GM23338 (cell line): ENCODE results near the gene TMEM61. TPM values are rescaled to one million over a fixed set of nuclear protein-coding genes. Genes with fewer than 3 reads are reported as not detected.
A peak's percentile ranks its signal among the peaks of the same experiment; 100 is the strongest.

Experiments
- ATAC-seq: fragments of 200-7000 bp; cut with Tn5 transposase; 3 replicates; pipeline ENCODE4 v1.9.1; 2020
- DNase-seq: peaks from one replicate; pipeline ENCODE4 v3.0.0-alpha.2; 2015; ENCODE audit warnings: low spot score
- H2AFZ ChIP-seq: fragments of 200-600 bp; sonication (generic); 2 replicates; pipeline ENCODE4 v1.8.0; 2016; ENCODE audit warnings: antibody characterized with exemption, mild to moderate bottlenecking, moderate library complexity
- H3F3A ChIP-seq: fragments of 200-600 bp; sonication (generic); replicated peaks from 2 replicates; pipeline ENCODE4 v1.8.0; 2017; ENCODE audit warnings: antibody characterized with exemption, mixed run types, low read depth
- H3K27ac ChIP-seq: fragments of 200-600 bp; sonication (generic); 2 replicates; pipeline ENCODE4 v1.6.1; 2016; ENCODE audit warnings: low read depth
- H3K27me3 ChIP-seq: fragments of 200-600 bp; sonication (generic); 2 replicates; pipeline ENCODE4 v1.8.0; 2016; ENCODE audit warnings: mild to moderate bottlenecking, mixed run types, moderate library complexity; ENCODE audit not compliant: insufficient read depth
- H3K36me3 ChIP-seq: fragments of 200-600 bp; sonication (generic); 2 replicates; pipeline ENCODE4 v1.8.0; 2016; ENCODE audit warnings: mild to moderate bottlenecking; ENCODE audit not compliant: insufficient read depth
- H3K4me1 ChIP-seq: fragments of 200-600 bp; sonication (generic); 2 replicates; pipeline ENCODE4 v1.8.0; 2016; ENCODE audit warnings: mild to moderate bottlenecking, moderate library complexity; ENCODE audit not compliant: insufficient read depth
- H3K4me2 ChIP-seq: fragments of 200-600 bp; sonication (generic); 2 replicates; pipeline ENCODE4 v1.7.1; 2017; ENCODE audit warnings: mixed run types
- H3K4me3 ChIP-seq: fragments of 200-600 bp; sonication (generic); 2 replicates; pipeline ENCODE4 v1.6.1; 2016; ENCODE audit warnings: mixed run types
- H3K79me2 ChIP-seq: fragments of 200-600 bp; sonication (generic); replicated peaks from 2 replicates; pipeline ENCODE4 v1.8.0; 2017; ENCODE audit warnings: mild to moderate bottlenecking; ENCODE audit not compliant: insufficient read depth
- H3K9me2 ChIP-seq: fragments of 200-600 bp; sonication (generic); 2 replicates; pipeline ENCODE4 v1.8.0; 2017; ENCODE audit not compliant: insufficient read depth
- H4K20me1 ChIP-seq: fragments of 200-600 bp; sonication (generic); replicated peaks from 2 replicates; pipeline ENCODE4 v1.8.0; 2017; ENCODE audit warnings: mild to moderate bottlenecking; ENCODE audit not compliant: insufficient read depth
- H3K27ac Mint-ChIP-seq: 2 replicates; pipeline ENCODE4 v1.8.0; 2020; ENCODE audit warnings: inconsistent platforms, mild to moderate bottlenecking, moderate library complexity, mixed read lengths
- H3K27me3 Mint-ChIP-seq: 3 replicates; pipeline ENCODE4 v1.8.0; 2022; ENCODE audit warnings: low read depth, mild to moderate bottlenecking, moderate library complexity, mixed read lengths, inconsistent platforms; ENCODE audit not compliant: insufficient read depth, poor library complexity
- H3K36me3 Mint-ChIP-seq: 3 replicates; pipeline ENCODE4 v1.8.0; 2021; ENCODE audit warnings: low read depth, mild to moderate bottlenecking, inconsistent platforms, moderate library complexity, mixed read lengths
- H3K4me1 Mint-ChIP-seq: 3 replicates; pipeline ENCODE4 v1.8.0; 2020; ENCODE audit warnings: mild to moderate bottlenecking, inconsistent platforms, mixed read lengths
- H3K4me3 Mint-ChIP-seq: 3 replicates; pipeline ENCODE4 v1.8.0; 2021; ENCODE audit warnings: moderate library complexity, mild to moderate bottlenecking, inconsistent platforms, mixed read lengths
- H3K9me3 Mint-ChIP-seq: 3 replicates; pipeline ENCODE4 v1.8.0; 2020; ENCODE audit warnings: moderate library complexity, mild to moderate bottlenecking, inconsistent platforms, mixed read lengths
- CREB1 ChIP-seq: fragments of 250-450 bp; sonication (Bioruptor Pico); IDR thresholded peaks from 2 replicates; pipeline ENCODE4 v1.5.0; 2020; ENCODE audit warnings: low read depth, mild to moderate bottlenecking, moderate library complexity
- CTCF ChIP-seq, 2 experiments: fragments of 200-600 bp in 1 of 2; sonication (generic) in 1 of 2; conservative IDR thresholded peaks; 2 replicates each; pipeline versions ENCODE4 v1.5.1 to v1.6.1; 2016 to 2017; ENCODE audit warnings: antibody characterized with exemption in 2 of 2, low read depth in 2 of 2, mild to moderate bottlenecking in 2 of 2, moderate library complexity in 1 of 2
- ETS1 ChIP-seq: IDR thresholded peaks from 2 replicates; pipeline ENCODE4 v1.6.1; 2016; ENCODE audit warnings: antibody characterized with exemption
- EZH2 ChIP-seq: fragments of 200-600 bp; sonication (generic); IDR thresholded peaks from one replicate; pipeline ENCODE4 v1.8.0; 2017; ENCODE audit warnings: antibody characterized with exemption, mild to moderate bottlenecking, low read depth; ENCODE audit not compliant: unreplicated experiment
- EZH2phosphoT487 ChIP-seq: fragments of 200-600 bp; sonication (generic); IDR thresholded peaks from one replicate; pipeline ENCODE4 v1.8.1; 2018; ENCODE audit warnings: antibody characterized with exemption; ENCODE audit not compliant: unreplicated experiment
- JUNB ChIP-seq: IDR thresholded peaks from one replicate; pipeline ENCODE4 v1.6.1; 2016; ENCODE audit warnings: antibody characterized with exemption; ENCODE audit not compliant: unreplicated experiment
- NANOG ChIP-seq: IDR thresholded peaks from 2 replicates; pipeline ENCODE4 v1.6.1; 2016; ENCODE audit warnings: antibody characterized with exemption, borderline replicate concordance
- POLR2AphosphoS5 ChIP-seq: IDR thresholded peaks from 2 replicates; pipeline ENCODE4 v1.6.1; 2016; ENCODE audit warnings: antibody characterized with exemption, low read depth
- REST ChIP-seq: IDR thresholded peaks from one replicate; pipeline ENCODE4 v1.6.1; 2018; ENCODE audit warnings: antibody characterized with exemption; ENCODE audit not compliant: unreplicated experiment
- STAT1 ChIP-seq: IDR thresholded peaks from one replicate; pipeline ENCODE4 v1.6.1; 2016; ENCODE audit warnings: antibody characterized with exemption; ENCODE audit not compliant: unreplicated experiment
- ZNF114 ChIP-seq: fragments of 250-450 bp; sonication (Bioruptor Pico); IDR thresholded peaks from 2 replicates; pipeline ENCODE4 v1.5.0; 2020; ENCODE audit warnings: mild to moderate bottlenecking, moderate library complexity
- ZNF331 ChIP-seq: fragments of 250-450 bp; sonication (Bioruptor Pico); IDR thresholded peaks from 2 replicates; pipeline ENCODE4 v1.5.0; 2020; ENCODE audit warnings: low read depth, mild to moderate bottlenecking, moderate library complexity
- ZNF462 ChIP-seq: fragments of 250-450 bp; sonication (Bioruptor Pico); IDR thresholded peaks from 2 replicates; pipeline ENCODE4 v1.5.0; 2020; ENCODE audit warnings: mild to moderate bottlenecking, moderate library complexity
- polyA plus RNA-seq: library from polyadenylated mRNA; unstranded; fragments of >200 nt; fragmentation: Nextera tagmentation; extraction: Ambion mirVana; gene quantifications from 2 replicates; pipeline ENCODE4 v1.2.1, GENCODE V29; 2016
- total RNA-seq: library from RNA; depleted of rRNA; stranded (reverse); fragments of >200 nt; shearing (Covaris generic); gene quantifications from 2 replicates; pipeline ENCODE4 v1.2.3, GENCODE V29; 2014

Gene TMEM61
- total and polyA plus RNA-seq, 2 experiments from 2014 or later: 2.0 to 3.6 TPM

GRCh38 chr1:54995013-54995760 is 14.8 kb downstream of the TMEM61 start:
- Histone ChIP-seq H2AFZ (no peak overlapping the region), H3F3A (peaks cover 3% of the 10 kb centered on the region; the same call in 1 of the 2 replicates), H3K4me2 (peak overlapping the region; percentile 72), H3K27me3 (peaks cover 36% of the 10 kb centered on the region), H4K20me1 (no peaks in the 10 kb centered on the region; the same call in 1 of the 2 replicates), H3K36me3 (no peaks in the 10 kb centered on the region), H3K9me2 (no peaks in the 10 kb centered on the region), H3K4me3 (peak overlapping the region; percentile 27; the same call in 1 of the 2 replicates), H3K4me1 (peaks cover 37% of the 10 kb centered on the region), H3K27ac (peak overlapping the region; percentile 79), H3K79me2 (no peaks in the 10 kb centered on the region)
- ATAC-seq (0 out of 3 replicates have a peak, but pooled peaks have one; percentile 1), DNase-seq (peak; percentile 56)
- Mint-ChIP-seq H3K36me3 (no peaks in the 10 kb centered on the region), H3K4me1 (peaks cover 43% of the 10 kb centered on the region), H3K4me3 (peak overlapping the region; percentile 28; the same call in 2 of the 3 replicates), H3K27ac (0 out of 2 replicates have a peak overlapping the region, but pooled peaks have one; percentile 6), H3K27me3 (peaks cover 48% of the 10 kb centered on the region), H3K9me3 (no peaks in the 10 kb centered on the region; the same call in 2 of the 3 replicates)
- TF ChIP-seq EZH2 (no peak), ETS1 (no peak), NANOG (no peak), REST (no peak), STAT1 (no peak), CREB1 (no peak), POLR2AphosphoS5 (no peak), ZNF331 (no peak), EZH2phosphoT487 (no peak), CTCF (conservative IDR thresholded peaks at IDR 0.05; ENCODE audit: low read depth in 2 of 2) (no peak), ZNF114 (CRISPR knock-in tag) (no peak), ZNF462 (CRISPR knock-in tag) (no peak), JUNB (no peak)
